ENCODE data around the gene KRT7.
"Not testable (repeated sequence)": the region's sequence is repeated elsewhere in the genome, so short reads cannot be mapped to it uniquely, and the experiment has no call there.

Gene KRT7

DNA sequence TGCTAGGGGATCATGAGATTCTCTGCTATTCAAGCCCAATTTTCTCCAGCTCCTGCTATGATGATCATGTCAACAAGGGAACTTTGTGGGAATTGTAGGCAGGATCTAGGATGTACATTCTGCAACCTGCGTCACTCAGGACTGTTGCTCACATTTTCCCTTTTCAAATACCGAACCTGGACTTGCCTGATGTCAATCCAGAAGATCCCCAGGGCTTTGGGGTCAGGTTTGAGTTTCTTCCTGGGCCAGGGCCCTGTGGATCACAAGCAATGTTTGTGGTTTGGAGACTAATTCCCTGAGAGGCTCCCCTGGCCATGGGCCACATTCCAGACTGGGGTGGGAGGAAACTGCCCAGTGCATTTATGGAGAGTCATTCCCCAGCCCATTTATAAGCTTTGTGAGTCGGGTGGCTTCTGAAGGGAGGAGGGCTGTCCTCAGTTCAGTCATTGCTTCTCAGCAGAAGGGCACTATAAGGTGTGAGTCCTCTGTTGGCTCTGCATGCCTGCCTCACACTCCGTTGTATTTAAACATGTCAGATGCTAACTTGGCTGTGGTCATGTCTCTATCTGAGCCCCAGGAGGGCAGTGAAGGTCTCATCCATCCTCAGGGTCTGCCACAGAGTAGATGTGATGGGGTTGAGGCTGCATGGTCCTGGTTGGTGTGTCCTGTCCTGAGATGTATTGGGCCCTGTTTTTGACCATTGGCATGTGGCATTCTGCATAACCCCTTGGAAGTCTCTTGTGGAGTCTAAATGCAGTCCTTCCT lies 47.9 kb downstream of the KRT7 start:
- DNase-seq = no peak

DNA sequence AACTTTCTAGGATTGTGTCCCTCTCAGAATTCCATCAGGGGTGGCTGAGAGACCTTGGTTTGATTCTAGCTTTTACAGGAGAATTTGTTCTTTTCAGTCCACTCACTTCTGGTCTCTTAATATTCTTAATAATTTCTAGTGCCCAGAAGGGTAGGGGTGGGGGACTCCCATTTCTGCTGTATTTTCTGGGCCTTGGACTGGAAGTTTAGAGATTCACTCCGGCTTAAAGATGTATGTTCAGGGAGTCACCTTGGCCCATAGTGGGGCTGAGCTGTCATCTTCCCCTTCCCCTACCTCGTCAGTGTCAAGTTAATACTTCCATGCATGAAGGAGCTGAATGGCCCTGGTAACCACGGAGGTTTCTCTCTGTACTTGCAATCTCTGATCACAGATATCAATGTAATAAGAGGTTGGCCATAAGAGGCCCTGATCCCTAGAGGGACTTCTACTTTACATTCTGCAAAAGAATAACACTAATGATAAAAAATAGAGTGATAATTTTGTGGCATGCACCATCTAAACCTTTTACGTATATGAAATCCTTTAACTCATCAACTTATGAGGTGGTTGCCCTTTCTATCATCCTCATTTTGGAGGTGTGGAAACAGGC lies 51.6 kb downstream of the KRT7 start:
- no peak for DNase-seq

DNA sequence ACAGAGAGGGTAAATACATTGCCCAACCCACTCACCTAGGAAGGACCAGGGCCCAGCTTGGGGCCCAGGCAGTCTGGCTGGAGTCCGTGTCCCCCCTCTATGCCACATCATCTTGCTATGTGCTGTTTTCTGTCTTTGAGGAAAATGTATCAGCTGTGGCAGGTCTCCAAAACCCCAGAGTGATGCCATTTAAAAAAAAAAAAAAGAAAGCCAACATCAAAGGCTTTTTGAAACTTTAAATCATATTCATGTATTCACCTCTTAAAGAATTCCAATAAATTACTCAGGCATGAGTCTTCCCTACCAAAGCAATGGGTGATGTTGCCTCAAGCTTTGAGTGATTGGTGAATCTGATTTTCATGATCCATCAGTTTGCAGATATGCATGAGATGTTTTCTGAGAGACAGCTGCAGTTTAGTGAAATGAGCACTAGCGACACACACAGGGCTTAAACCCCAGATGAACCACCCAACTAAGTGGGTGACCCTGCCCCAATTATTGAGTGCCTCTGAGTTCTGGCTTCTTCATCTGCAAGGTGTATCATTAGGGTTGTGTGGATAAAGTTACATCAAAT lies 52.2 kb downstream of the KRT7 start:
- DNase-seq = no peak

DNA sequence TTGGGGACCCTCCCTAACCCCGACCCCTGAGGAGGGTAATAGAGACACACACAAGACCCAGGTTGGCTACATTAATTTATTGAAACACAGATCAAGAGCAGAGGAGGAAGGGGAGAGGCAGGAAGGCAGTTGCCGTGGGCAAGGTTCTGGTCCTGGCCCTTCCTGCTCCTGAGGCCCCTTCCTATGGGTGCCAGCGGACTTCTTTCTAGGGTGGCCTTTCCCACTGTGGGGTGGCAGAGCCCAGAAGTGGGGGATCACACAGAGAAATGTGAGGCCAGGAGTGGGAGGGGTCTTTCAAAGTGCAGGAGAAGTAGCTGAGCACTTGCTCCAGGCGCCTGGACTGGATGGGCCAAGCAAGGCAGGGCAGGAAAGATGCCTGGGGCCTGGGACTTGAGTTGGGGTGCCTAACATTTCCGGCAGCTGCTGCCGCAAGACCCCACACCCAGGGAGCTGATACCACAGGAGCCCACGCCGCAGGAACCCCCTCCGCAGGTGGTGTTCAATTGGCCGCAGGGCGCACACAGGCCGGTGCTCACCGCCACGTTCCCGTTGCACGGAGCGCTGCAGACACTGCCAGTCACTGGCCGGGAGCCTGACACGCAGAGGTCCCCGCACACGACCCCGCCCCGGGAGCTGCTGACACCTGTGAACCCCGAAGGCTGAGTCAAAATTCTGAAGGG lies 52.9 kb downstream of the KRT7 start:
- DNase-seq = no peak

DNA sequence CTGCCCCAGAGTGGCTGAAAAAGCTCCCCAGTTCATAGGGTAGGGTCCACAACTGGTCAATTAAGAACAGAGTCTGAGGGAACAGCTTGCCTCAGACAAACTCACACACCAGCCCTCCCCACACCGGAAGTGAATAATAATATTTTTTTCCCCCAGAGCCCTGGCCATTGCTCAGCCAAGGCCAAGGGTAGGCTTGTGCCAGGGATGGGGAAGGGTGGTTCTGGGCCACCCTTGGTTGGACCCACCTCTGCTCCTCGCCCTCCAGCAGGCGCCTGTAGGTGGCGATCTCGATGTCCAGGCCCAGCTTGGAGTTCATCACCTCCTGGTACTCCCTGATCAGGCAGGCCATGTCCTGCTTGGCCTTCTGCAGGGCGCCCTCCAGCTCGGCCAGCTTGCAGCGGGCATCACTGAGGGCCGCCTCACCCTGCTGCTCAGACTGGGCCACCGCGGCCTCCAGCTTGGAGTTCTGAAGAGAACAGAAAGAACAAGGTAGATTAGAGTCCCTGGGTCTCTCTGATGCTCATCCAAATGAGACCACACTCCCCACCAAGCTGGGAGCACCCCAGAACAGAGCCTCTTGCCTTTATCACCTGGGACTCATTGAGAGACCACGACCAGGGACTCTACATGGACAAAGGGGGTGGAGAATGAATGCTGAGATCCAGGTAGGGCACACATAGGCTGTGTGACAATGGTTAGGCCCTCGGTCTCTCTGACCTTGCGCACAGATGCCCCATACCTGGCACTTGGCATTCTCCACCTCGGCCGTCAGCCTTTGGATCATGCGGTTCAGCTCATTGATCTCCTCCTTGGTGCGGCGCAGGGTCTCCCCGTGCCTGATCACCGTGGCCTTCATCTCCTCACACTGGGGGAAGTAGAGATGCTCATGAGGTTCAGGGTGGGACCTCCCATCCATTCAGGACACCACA lies 54.1 kb downstream of the KRT7 start:
- DNase-seq = not testable (repeated sequence)

DNA sequence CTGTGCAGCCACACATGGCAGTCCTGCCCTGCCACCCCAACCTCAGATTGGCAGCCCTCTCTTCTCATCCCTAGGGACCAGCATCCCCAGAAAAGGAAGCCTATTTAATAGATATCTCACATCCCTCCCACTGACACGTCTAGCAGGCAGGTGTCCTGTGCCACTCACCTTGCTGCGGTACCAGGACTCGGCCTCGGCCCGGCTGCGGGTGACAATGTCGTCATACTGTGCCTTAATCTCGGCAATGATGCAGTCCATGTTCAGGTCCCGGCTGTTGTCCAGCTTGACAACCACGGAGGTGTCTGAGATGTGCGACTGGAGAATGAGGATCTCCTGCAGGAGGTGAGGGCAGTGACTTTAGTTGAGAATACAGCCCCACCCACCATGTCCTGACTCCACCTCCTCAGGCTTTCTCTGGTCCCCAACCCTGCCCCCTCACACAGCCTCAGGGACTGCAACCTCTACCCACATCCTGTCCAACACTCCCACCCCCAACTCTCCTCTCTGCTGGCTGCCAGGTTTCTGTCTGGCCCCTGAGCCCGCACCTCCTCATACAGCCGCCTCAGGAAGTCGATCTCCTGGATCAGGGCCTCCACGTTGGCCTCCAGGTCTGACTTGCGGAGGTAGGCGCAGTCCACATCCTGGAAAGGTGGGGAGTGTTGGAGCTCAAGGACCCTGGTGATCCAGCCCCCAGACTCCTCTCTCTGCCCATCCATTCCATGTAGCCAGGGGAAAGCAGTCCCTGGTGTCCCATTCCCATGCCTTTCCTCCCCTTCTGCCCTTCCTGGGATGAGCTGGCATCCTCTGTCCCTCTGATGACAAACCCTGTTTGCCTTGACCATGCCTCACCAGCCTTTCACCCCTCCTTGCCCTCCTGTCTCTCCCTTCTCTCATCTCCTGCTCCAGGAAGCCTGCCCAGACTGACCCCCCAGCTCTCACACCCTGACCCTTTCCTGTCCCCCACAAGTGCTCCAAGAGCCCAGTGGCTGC lies 55.1 kb downstream of the KRT7 start:
- DNase-seq = not testable (repeated sequence)

DNA sequence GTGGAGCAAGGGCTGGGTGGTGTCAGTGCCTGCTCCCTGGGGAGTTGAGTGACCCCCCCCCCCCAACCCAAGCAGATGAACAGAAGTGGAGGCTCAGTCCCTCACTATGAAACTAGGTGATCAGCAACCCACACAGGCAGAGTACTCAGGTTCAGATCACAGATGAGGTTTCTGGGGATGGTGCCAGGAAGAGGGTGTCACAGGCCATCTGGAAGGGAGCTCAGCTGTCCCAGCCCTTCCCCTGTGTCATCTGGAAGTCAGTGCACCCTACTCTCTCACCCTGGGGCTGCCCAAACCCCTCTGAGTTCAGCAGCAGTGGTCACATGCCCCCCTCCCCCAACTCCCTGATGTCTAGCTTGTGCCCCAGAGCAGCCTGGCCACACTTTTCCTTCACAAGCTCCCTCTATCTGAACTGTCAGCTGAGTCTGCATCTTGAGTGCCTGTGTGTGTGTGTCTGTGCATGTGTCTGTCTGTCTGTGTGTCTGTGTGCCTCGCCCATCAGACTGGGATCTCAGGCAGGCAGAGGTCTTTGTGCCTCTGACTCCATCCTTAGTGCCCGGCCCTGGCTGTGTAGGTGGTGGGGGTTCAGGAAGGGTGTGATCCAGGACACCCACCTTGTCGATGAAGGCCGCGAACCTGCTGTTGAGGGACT lies 57.6 kb downstream of the KRT7 start:
- not testable (repeated sequence) for DNase-seq

DNA sequence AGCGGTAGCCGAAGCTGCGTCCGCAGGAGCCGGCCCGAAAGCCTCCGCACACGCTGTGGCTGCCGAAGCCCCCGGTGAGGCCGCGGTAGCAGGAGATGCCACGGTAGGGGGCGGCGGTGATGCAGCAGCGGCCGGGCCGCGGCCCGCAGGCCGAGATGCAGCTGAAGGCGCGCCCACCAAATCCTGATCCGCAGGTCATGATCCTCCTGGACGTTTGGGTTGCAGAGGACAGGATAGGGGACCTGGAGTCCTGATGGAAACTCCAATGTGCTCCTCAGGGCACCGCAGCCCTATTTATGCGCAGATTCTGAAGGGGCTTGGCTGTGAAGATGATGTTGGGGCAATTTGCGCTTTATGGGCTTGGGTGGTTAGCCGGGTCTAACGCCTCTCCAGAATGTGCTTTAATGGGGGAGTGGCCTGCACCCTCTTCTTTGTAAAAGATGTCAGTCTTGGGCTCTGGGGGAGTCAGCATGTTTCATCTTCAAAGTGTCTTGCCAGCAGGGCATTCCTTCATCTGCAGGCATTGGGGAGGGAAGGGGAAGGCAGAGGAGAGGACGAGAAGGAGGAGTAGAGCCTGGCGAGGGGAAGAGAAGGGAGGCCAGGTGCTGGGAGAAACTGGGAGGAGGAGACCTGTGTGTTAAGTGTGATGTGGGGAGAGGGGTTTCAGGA lies 58.4 kb downstream of the KRT7 start, which contains the start of gene KRT81:
Gene KRT81 (minus strand): TSS at position 268 of the 669 bp plus-strand sequence. CDS start 69 bp downstream, at position 199.
- no peak for DNase-seq

DNA sequence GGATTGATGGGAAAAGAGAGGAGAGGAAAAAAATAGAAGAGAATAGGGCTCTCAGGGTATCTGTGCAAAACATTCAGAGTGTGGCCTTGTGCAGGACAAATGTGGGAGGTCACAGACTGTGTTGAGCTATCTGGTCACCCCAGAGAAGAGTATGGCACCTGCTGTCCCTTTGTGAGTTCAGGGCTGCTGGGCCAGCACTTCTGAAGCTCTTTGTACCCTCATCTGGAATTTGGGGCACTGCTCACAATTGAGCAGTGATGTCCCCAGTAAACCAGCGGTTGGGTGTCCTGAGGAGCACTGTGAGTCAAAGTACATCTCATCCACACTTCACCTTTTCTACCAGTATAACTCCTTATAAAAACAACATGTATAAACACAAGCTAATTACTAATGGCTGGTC lies 60.9 kb downstream of the KRT7 start:
- DNase-seq = no peak

DNA sequence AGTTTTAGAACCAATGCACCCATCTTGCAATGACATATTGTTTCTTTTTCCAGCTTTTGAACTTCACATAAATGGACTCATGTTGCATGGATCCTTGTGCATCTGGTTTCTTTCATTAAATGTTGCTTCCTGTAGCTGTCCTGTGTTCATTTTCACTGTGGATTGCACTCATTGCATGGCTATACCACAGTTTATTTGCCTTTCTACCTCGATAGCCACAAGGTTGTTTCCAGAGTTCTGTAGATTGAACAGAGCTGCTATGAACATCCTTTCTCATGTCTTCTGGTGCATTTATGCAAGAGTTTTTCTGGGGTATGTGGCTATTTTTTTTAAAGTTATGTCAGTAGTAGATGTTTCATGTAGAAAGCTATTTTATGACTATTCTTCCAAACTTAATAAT lies 61.8 kb downstream of the KRT7 start:
- DNase-seq = no peak

DNA sequence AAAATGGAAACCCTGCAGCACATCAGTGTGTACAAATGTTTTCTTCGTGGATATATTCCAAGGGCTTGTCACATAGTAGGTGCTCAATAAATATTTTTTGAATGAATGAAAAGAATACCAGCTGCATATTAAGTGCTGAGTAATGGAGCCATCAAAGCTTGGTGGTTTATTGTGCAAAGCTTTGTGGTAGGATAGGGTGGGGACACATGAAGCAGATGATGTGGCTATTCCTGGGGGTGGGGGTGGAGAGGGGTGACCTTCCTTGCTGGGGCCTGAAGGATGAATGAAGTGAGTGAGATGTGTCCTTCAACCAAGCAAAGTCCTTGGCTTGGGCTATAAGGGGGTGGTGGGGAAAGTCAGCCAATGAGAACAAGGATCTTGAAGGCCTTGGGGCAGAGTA lies 62.6 kb downstream of the KRT7 start:
- DNase-seq = no peak

DNA sequence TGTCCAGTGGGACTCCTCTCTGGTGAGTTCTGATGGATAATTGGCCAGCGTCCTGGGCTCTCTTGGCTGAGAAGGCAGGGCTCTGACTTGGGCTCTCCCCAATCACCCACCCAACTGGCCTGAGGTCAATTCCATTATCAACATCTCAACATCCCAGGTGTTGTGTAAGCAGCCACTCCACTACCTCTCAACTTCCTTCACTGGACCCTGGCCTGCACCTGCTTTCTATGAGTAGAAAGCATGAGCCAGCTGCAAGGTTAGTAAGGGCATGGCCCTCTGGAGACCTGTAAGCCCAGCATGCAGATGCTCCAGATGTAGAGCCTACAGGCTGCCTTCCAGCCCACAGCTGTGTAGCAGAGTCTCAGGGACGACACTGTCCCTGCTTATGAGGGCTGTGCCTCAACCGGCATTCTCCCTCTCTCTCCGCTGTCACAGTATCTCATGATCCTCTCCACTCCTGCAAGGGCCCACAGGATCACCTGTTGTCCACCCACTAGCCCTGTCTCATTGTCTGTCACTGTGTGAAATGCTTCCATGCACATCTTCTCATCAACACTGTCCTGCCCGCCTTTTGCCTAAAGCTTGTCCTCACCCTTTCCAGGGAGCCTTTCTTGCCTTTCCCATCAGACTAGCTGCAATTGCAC lies 63.7 kb downstream of the KRT7 start:
- DNase-seq = no peak
